ENCODE results near the gene FOXJ3. TPM values are rescaled to one million over a fixed set of nuclear protein-coding genes. Genes with fewer than 3 reads are reported as not detected.

Gene FOXJ3
- total RNA-seq, 1 experiment from 2014 or later = 55.3 TPM

- intact Hi-C loops (cut with micrococcal nuclease; ENCODE audit: unreplicated experiment) = no loop called here
- Histone ChIP-seq H3K27ac (ENCODE audit: low read length) (no peak overlapping the region), H3K36me3 (ENCODE audit: control insufficient read depth, insufficient read depth, low read length) (peaks cover 2% of the 10 kb centered on the region; the same call in 1 of the 2 replicates), H3K9me3 (ENCODE audit: control insufficient read depth, insufficient read depth, low read depth, low read length) (no peaks in the 10 kb centered on the region), H3K27me3 (ENCODE audit: control insufficient read depth, insufficient read depth, low read length) (no peaks in the 10 kb centered on the region), H3K4me1 (ENCODE audit: control insufficient read depth, insufficient read depth, low read length) (peaks cover 16% of the 10 kb centered on the region), H3K4me3 (ENCODE audit: low read depth in 2 of 2, low read length in 2 of 2) (no peak overlapping the region)
- TF ChIP-seq TCF7L2 (IDR thresholded peaks at IDR 0.05; ENCODE audit: low read depth, low read length) (no peak), SIN3A (IDR thresholded peaks at IDR 0.05; ENCODE audit: borderline replicate concordance, insufficient read depth, low read depth, low read length) (no peak), POLR2AphosphoS5 (IDR thresholded peaks at IDR 0.05; ENCODE audit: low read depth, low read length) (no peak), REST (IDR thresholded peaks at IDR 0.05; ENCODE audit: insufficient read depth in 1 of 2, low read depth in 2 of 2, low read length in 1 of 2) (no peak), CTCF (IDR thresholded peaks at IDR 0.05) (no peak)
- in situ Hi-C loops (cut with HindIII; ENCODE audit: low pct_unique_long_range_greater_than_20kb, low sequenced_read_pairs) = no loop called here
- no peak for DNase-seq (ENCODE audit: low read depth, low spot score)
- CTCF ChIA-PET = interaction anchor here (0.7 kb wide), 1 partner anchor 856 kb away, joined by 4 read pairs; no protein-coding TSS in a partner anchor
- BruUV-seq (replicated peaks) = no TSS peak
- no peak for ATAC-seq
- POLR2A ChIA-PET = interaction anchor here (0.6 kb wide), 1 partner anchor 171 kb away, joined by 3 read pairs; no protein-coding TSS in a partner anchor
These were observed 6.0 kb downstream of the FOXJ3 start for GRCh38 chr1:42328916-42329496.

- ATAC-seq (no peak), DNase-seq (ENCODE audit: low read depth, low spot score) (no peak)
- Histone ChIP-seq H3K27me3 (ENCODE audit: control insufficient read depth, insufficient read depth, low read length) (no peaks in the 10 kb centered on the region), H3K4me1 (ENCODE audit: control insufficient read depth, insufficient read depth, low read length) (peaks cover 9% of the 10 kb centered on the region), H3K9me3 (ENCODE audit: control insufficient read depth, insufficient read depth, low read depth, low read length) (no peaks in the 10 kb centered on the region), H3K4me3 (ENCODE audit: low read depth in 2 of 2, low read length in 2 of 2) (no peak overlapping the region), H3K27ac (ENCODE audit: low read length) (no peak overlapping the region), H3K36me3 (ENCODE audit: control insufficient read depth, insufficient read depth, low read length) (no peaks in the 10 kb centered on the region)
- no peak for TF ChIP-seq TCF7L2 (IDR thresholded peaks at IDR 0.05; ENCODE audit: low read depth, low read length)
- TF ChIP-seq SIN3A (IDR thresholded peaks at IDR 0.05; ENCODE audit: borderline replicate concordance, insufficient read depth, low read depth, low read length) = no peak
- no peak for TF ChIP-seq REST (IDR thresholded peaks at IDR 0.05; ENCODE audit: insufficient read depth in 1 of 2, low read depth in 2 of 2, low read length in 1 of 2)
- no peak for TF ChIP-seq CTCF (IDR thresholded peaks at IDR 0.05)
- no peak for TF ChIP-seq POLR2AphosphoS5 (IDR thresholded peaks at IDR 0.05; ENCODE audit: low read depth, low read length)
- BruUV-seq (replicated peaks) = no TSS peak
- intact Hi-C loops (cut with micrococcal nuclease; ENCODE audit: unreplicated experiment) = no loop called here
- POLR2A ChIA-PET = interaction anchor here (0.5 to 0.7 kb wide), 2 partner anchors 815 to 1373 kb away, joined by 3 to 9 read pairs; no protein-coding TSS in a partner anchor
- CTCF ChIA-PET = no interaction called here
- in situ Hi-C loops (cut with HindIII; ENCODE audit: low pct_unique_long_range_greater_than_20kb, low sequenced_read_pairs) = no loop called here
These were observed 6.9 kb downstream of the FOXJ3 start for GRCh38 chr1:42328047-42328625.
